Measurements from ENCODE around the gene CNTNAP2. TPM values are rescaled to one million over a fixed set of nuclear protein-coding genes. Genes with fewer than 3 reads are reported as not detected.

Gene CNTNAP2
- total and polyA plus RNA-seq, 2 of the 8 experiments (the other 6 are each of a cell fraction or from before 2014, with no cell fraction given): 27.9 to 71.0 TPM

GRCh38 chr7:146773506-146773905, 656.9 kb downstream of the CNTNAP2 start (continued):
- TF ChIP-seq YY1 (IDR thresholded peaks at IDR 0.05; ENCODE audit: low read depth, low read length) (no peak), ASH2L (IDR thresholded peaks at IDR 0.05; ENCODE audit: low read length) (no peak), BRCA1 (IDR thresholded peaks at IDR 0.05; ENCODE audit: low read depth, low read length) (no peak), SP2 (IDR thresholded peaks at IDR 0.05; ENCODE audit: low read length) (no peak), SUZ12 (IDR thresholded peaks at IDR 0.05; ENCODE audit: low read length) (no peak), HDAC6 (IDR thresholded peaks at IDR 0.05; ENCODE audit: low read depth, low read length) (no peak), SAP30 (IDR thresholded peaks at IDR 0.05; ENCODE audit: insufficient read depth, insufficient replicate concordance, low read length) (no peak), CHD1 (IDR thresholded peaks at IDR 0.05; ENCODE audit: low read depth, low read length) (no peak)
